CD4-positive, alpha-beta T cell treated with Interleukin-15 for 4 hours (primary cell): Measurements from ENCODE around the gene ROPN1.

ENCODE experiments used
- DNase-seq: peaks from one replicate; pipeline ENCODE4 v3.0.0-alpha.2; 2020; ENCODE audit warnings: low spot score

ROPN1 gene

DNA sequence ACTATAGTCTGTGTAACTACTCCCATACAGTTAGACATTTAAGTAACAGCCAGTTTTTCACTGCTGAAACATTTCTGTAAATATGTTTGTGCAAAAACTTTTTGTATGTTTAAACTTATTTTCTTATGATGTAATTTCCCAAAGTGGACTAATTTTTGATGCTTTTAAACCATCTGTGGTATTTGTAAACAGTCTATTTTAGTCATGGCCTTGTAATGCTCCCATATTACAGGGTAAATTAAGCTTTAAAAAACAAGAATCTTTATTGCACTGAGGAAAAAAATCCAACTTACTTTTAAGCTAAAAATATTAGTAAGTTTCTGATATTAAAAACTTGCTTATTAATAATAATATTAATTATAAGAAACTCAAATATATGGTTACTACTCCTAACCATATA, 44.4 kb downstream of the ROPN1 start:
- DNase-seq = no peak

GRCh38 chr3:123941542-123941941, 50.4 kb downstream of the ROPN1 start:
- DNase-seq = no peak

DNA sequence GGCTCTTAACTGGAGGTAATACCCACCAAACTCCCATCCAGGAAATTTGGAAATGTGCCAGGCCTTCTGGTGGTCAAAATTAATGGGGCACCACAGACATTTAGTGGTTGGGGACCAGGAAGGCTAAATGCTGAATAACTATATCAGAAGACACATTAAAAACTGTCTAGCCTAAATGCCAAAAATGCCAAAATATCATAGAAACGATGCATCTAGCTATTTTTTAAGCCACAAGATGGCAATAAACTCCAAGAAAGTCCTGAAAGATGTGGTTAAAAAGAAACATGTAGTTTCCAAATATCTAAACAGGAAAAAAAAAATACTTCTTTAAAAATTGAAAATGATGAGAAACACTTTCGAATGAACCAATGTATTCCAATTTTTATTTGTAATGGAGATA, 50.8 kb downstream of the ROPN1 start:
- no peak for DNase-seq

- DNase-seq = no peak
These were observed 52.2 kb downstream of the ROPN1 start for GRCh38 chr3:123939706-123940105.

DNA sequence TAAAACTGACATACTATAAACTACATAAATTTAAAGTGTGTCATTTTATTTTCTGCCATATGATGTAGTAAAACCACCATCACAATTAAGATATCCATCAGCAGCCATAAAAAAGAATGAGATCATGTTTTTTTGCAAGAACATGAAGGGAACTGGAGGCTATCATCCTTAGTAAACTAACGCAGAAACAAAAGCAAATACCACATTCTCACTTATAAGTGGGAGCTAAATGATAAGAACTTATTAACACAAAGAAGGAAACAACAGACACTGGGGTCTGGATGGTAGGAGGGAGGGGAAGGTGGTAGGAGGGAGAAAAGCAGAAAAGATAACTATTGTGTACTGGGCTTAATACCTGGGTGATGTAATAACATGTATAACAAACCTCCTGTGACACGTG, 55.5 kb downstream of the ROPN1 start:
- no peak for DNase-seq

- no peak for DNase-seq
These were observed 56.1 kb downstream of the ROPN1 start for GRCh38 chr3:123935830-123936229.

DNA sequence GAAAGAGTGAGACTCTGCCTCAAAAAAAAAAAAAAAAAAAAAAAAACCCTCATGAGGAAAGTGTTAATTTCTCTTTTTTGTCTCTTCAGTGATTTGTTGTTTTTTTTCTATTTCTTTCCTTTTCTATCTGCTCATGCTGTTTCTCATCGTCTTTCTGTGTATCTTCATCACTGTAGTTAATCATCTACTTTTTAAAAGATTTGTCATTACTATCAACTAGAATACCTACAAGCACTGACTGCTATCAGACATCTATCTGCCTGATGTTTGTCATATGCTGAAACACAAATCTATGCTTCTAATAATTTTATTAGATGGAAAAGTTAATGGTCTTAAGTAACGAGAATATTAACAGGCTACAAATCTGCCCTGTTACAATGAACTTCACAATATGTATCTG, 57.7 kb downstream of the ROPN1 start:
- no peak for DNase-seq

DNA sequence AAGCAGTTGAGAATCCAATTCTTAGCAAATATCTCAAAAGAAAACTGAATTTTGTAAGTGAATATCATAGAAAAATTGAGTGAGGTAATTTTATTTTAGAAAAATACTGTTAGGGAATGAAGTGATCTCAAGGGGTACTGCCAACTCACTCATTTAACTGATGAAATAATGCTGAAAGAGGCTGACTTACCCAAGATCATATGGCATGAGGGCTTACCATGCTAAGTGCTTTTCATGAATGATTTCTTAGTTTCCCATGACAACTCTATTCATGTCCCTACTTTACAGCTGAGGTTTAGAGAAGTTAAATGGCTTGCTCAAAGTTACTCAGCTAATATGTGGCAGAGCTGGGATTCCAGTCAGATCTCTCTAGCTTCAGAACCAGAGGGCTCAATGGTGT, 61.5 kb downstream of the ROPN1 start:
- DNase-seq = no peak

DNA sequence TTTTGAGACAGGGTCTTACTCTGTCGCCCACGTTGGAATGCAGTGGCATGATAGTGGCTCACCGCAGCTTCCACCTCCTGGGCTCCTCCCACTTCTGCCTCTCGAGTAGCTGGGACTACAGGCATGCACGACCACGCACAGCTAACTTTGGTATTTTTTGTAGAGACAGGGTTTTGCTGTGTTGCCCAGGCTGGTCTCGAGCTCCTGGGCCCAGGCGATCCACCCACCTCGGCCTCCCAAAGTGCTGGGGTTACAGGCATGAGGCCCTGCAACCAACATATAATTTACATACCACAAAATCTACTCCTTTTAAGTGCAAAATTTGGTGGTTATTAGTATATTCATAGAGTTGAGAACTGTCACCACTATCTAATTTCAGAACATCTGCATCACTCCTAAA, 62.6 kb downstream of the ROPN1 start:
- DNase-seq = no peak

GRCh38 chr3:123926396-123926795, 65.5 kb downstream of the ROPN1 start:
- no peak for DNase-seq

DNA sequence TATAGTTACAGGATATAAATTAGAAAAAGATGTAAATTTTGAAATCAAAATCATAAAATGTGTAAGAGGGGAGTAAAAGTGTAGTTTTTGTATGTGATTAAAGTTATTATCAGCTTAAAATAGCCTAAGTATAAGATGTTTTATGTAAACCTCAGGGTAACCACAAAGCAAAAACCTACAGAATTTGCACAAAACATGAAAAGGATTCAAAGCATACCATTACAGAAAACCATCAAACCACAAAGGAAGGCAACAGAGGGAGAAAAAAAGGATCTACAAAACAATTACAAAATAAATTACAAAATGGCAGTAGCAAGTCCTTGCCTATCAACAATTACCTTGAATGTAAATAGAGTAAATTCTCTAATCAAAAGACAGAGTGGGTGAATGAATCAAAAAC, 71.1 kb downstream of the ROPN1 start:
- DNase-seq = no peak

GRCh38 chr3:123920383-123920782, 71.5 kb downstream of the ROPN1 start:
- no peak for DNase-seq

DNA sequence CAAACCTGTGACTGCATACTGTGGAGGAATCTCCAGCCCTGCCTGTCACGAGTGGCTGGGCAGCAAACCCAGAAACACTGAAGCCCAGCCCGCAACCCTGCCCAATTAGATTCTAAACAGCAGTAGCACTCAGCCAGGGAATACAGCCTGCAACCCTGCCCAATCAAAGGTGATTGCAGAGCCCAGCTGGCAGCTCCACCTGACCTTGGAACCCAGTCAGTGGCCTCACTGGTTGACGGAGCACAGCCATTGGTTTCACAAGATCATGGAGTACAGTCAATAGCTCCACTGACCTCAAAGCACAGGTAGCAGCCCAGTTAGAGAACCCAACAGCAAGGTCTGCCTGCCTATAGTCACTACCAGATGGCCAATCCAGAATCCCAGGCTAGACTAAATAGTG, 72.6 kb downstream of the ROPN1 start:
- no peak for DNase-seq
